ENCODE data around the gene APOL3. TPM values are rescaled to one million over a fixed set of nuclear protein-coding genes. Genes with fewer than 3 reads are reported as not detected.

APOL3 gene
- total and polyA plus RNA-seq, 2 donors (not counting 3 experiments of a cell fraction or from before 2014, with no cell fraction given) = 17.9 to 36.9 TPM

- H3K79me2 ChIP-seq (ENCODE audit: control insufficient read depth, insufficient read depth, low read length) = no peaks in the 10 kb centered on the region
- no TSS peak for BruUV-seq (replicated peaks)
- no peaks in the 10 kb centered on the region for H4K20me1 ChIP-seq (replicated peaks; ENCODE audit: control insufficient read depth, extremely low read depth, insufficient read depth, low read length)
- no peak overlapping the region for H3K27ac ChIP-seq (ENCODE audit: insufficient read depth, low read depth, low read length)
- H3K27me3 ChIP-seq (ENCODE audit: control insufficient read depth in 2 of 2, insufficient read depth in 2 of 2, low read length in 2 of 2) = peaks cover 0 to 6% of the 10 kb centered on the region in 2 experiments
- ChIA-PET CTCF (interaction anchor here (0.7 to 3.4 kb wide), 6 partner anchors 29 to 293 kb away, joined by 3 to 26 read pairs (median 3); partner anchors contain the start of gene APOL2), POLR2A (no interaction called here)
- no peak overlapping the region for H3K4me3 ChIP-seq (replicated peaks in 1 of 3; ENCODE audit: insufficient read depth in 1 of 3, low read depth in 1 of 3, low read length in 3 of 3)
- no peak for TF ChIP-seq MAX (IDR thresholded peaks at IDR 0.05; ENCODE audit: insufficient read depth, insufficient read length)
- no peak for TF ChIP-seq POLR2A (IDR thresholded peaks at IDR 0.05; ENCODE audit: low read depth, low read length)
- no peak for TF ChIP-seq CTCF (IDR thresholded peaks at IDR 0.05; ENCODE audit: extremely low read depth in 1 of 2, insufficient read depth in 1 of 2, low read depth in 1 of 2, low read length in 2 of 2)
- TF ChIP-seq POLR2AphosphoS5 (IDR thresholded peaks at IDR 0.05; ENCODE audit: insufficient read depth, low read depth, low read length) = no peak
- TF ChIP-seq JUN (IDR thresholded peaks at IDR 0.05; ENCODE audit: borderline replicate concordance, insufficient read depth, insufficient read length, low read depth) = no peak
- TF ChIP-seq GATA2 (IDR thresholded peaks at IDR 0.05; ENCODE audit: insufficient read depth, insufficient read length, low read depth, low read length) = no peak
- H3K4me1 ChIP-seq (ENCODE audit: control insufficient read depth, extremely low read depth, insufficient read depth, low read length) = peaks cover 33% of the 10 kb centered on the region
- FAIRE-seq = peak; percentile 24
- no peaks in the 10 kb centered on the region for H3K36me3 ChIP-seq (ENCODE audit: control insufficient read depth in 2 of 2, extremely low read depth in 1 of 2, insufficient read depth in 2 of 2, low read length in 2 of 2)
- H3K4me2 ChIP-seq (ENCODE audit: insufficient read depth, low read length) = no peak overlapping the region
- no peak overlapping the region for H3K9ac ChIP-seq (replicated peaks; ENCODE audit: extremely low read depth, insufficient read depth, low read length)
- intact Hi-C loops (cut with micrococcal nuclease) (no loop called here), dilution Hi-C loops (cut with MboI; ENCODE audit: extremely low pct_ligation_motif_present, low sequenced_read_pairs) (no loop called here)
- H2AFZ ChIP-seq (ENCODE audit: low read depth, low read length) = no peak overlapping the region
- DNase-seq (ENCODE audit: low read depth, low spot score) = peak; percentile 60
- no peaks in the 10 kb centered on the region for H3K9me3 ChIP-seq (replicated peaks; ENCODE audit: control insufficient read depth, insufficient read depth, low read length)
- no peaks in the 10 kb centered on the region for H3K9me1 ChIP-seq (replicated peaks; ENCODE audit: control insufficient read depth, extremely low read depth, insufficient read depth, low read length)
Observed at GRCh38 chr22:36193171-36193570, 32.6 kb upstream of the APOL3 start.

Measured in endothelial cell of umbilical vein (primary cell).